ENCODE results near the gene CTSV. TPM values are rescaled to one million over a fixed set of nuclear protein-coding genes. Genes with fewer than 3 reads are reported as not detected.
"Not testable (repeated sequence)": the region's sequence is repeated elsewhere in the genome, so short reads cannot be mapped to it uniquely, and the experiment has no call there.

Gene CTSV
- total RNA-seq, 1 donor from 2014 or later = 9.6 TPM

GRCh38 chr9:97059626-97060025 lies 20.7 kb upstream of the CTSV start:
- no peak overlapping the region for H3K4me3 ChIP-seq (ENCODE audit: low read depth, low read length)
- DNase-seq (ENCODE audit: low read depth) = peak; percentile 18
- TF ChIP-seq, protein P1, sequence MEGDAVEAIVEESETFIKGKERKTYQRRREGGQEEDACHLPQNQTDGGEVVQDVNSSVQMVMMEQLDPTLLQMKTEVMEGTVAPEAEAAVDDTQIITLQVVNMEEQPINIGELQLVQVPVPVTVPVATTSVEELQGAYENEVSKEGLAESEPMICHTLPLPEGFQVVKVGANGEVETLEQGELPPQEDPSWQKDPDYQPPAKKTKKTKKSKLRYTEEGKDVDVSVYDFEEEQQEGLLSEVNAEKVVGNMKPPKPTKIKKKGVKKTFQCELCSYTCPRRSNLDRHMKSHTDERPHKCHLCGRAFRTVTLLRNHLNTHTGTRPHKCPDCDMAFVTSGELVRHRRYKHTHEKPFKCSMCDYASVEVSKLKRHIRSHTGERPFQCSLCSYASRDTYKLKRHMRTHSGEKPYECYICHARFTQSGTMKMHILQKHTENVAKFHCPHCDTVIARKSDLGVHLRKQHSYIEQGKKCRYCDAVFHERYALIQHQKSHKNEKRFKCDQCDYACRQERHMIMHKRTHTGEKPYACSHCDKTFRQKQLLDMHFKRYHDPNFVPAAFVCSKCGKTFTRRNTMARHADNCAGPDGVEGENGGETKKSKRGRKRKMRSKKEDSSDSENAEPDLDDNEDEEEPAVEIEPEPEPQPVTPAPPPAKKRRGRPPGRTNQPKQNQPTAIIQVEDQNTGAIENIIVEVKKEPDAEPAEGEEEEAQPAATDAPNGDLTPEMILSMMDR (conservative IDR thresholded peaks at IDR 0.05; ENCODE audit: low read depth, low read length) = no peak

DNA sequence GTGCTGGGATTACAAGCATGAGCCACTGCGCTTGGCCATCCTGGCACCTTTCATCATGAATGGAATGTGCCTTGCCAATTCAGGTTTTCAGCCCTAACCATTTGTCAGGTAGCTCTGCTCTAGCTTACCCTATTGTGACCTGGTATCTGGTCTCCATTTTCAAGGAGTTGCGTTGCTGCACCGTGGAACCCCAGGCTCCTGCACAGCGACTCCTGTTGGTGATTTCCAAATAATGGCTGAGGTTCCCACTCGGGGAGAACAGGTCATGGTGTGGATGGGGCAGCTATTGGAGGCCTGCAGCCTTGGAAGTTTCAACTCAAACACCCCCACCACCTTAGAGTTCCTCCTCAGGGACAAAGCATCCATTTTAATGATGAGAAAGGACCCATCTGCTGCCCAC lies 18.7 kb upstream of the CTSV start:
- no peak overlapping the region for H3K4me3 ChIP-seq (ENCODE audit: low read depth, low read length)
- TF ChIP-seq, protein P1 (conservative IDR thresholded peaks at IDR 0.05; ENCODE audit: low read depth, low read length) = no peak
- no peak for DNase-seq (ENCODE audit: low read depth)

- not testable (repeated sequence) for DNase-seq (ENCODE audit: low read depth); H3K4me3 ChIP-seq (ENCODE audit: low read depth, low read length)
Observed at GRCh38 chr9:97055891-97056290, 16.9 kb upstream of the CTSV start.

- no peak overlapping the region for H3K4me3 ChIP-seq (ENCODE audit: low read depth, low read length)
- TF ChIP-seq, protein P1 (conservative IDR thresholded peaks at IDR 0.05; ENCODE audit: low read depth, low read length) = no peak
- no peak for DNase-seq (ENCODE audit: low read depth)
Observed at GRCh38 chr9:97053717-97054116, 14.8 kb upstream of the CTSV start.

DNA sequence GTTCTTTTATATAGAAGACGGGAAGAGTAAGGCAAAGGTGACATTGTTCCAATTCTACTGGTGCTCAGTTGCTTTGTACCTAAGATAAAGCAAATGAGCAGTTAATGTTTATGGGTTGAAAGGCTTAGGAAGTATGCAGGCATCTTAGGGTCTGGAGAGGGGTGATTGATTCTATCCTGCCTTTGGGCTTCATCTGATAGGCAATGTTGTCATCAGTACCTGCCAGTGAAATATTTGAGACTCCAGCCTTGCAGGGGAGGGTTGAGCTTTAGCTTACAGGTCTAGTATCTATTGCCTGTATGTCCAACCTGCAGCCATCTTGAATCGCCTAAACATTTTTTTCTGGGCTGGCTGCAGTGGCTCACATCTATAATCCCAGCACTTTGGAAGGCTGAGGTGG lies 13.8 kb upstream of the CTSV start:
- TF ChIP-seq, protein P1 (conservative IDR thresholded peaks at IDR 0.05; ENCODE audit: low read depth, low read length) = no peak
- H3K4me3 ChIP-seq (ENCODE audit: low read depth, low read length) = no peak overlapping the region
- no peak for DNase-seq (ENCODE audit: low read depth)

GRCh38 chr9:97046228-97046627 lies 7.3 kb upstream of the CTSV start:
- DNase-seq (ENCODE audit: low read depth) = peak; percentile 39
- TF ChIP-seq, protein P1 (conservative IDR thresholded peaks at IDR 0.05; ENCODE audit: low read depth, low read length) = no peak
- H3K4me3 ChIP-seq (ENCODE audit: low read depth, low read length) = no peak overlapping the region

DNA sequence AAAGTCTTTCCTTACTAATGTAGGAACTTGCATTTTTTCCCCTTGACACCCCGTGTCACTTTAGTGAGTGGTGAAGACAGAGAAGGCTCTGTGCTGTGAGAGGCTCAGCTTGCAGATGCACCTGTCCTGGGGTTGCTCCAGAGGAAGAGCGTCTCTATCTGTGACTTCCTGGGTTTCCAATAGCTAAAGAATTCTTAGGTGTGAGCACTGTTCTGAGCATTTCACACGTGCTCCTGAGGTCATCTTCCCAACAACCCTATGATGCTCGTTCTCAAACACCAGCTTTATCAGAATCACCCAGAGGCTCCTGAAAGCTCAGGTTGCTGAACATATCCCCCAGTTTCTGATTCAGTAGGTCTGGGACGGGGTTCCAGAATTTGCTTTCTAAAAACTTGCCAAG lies 6.4 kb upstream of the CTSV start:
- no peak for DNase-seq (ENCODE audit: low read depth)
- H3K4me3 ChIP-seq (ENCODE audit: low read depth, low read length) = no peak overlapping the region
- TF ChIP-seq, protein P1 (conservative IDR thresholded peaks at IDR 0.05; ENCODE audit: low read depth, low read length) = no peak

- no peak for DNase-seq (ENCODE audit: low read depth)
- TF ChIP-seq, protein P1 (conservative IDR thresholded peaks at IDR 0.05; ENCODE audit: low read depth, low read length) = no peak
- no peak overlapping the region for H3K4me3 ChIP-seq (ENCODE audit: low read depth, low read length)
Observed at GRCh38 chr9:97041898-97042297, 3.0 kb upstream of the CTSV start.

Measured in epithelial cell of proximal tubule (primary cell).